Myocyte (in vitro differentiated cells): Measurements from ENCODE around the gene CCDC187. TPM values are rescaled to one million over a fixed set of nuclear protein-coding genes. Genes with fewer than 3 reads are reported as not detected.

Source experiments
- DNase-seq: peaks from one replicate; pipeline ENCODE4 v3.0.0-alpha.2; 2012; ENCODE audit warnings: low read depth
- total RNA-seq: library from RNA; depleted of rRNA; stranded (reverse); fragments of >200 nt; gene quantifications from 2 replicates; pipeline ENCODE4 v1.2.3, GENCODE V29; 2014

Gene CCDC187
- total RNA-seq, 1 donor from 2014 or later = not detected

- DNase-seq = peak; percentile 50
Measured at GRCh38 chr9:136312436-136312835, 8.5 kb upstream of the CCDC187 start.

GRCh38 chr9:136312009-136312375 lies 8.1 kb upstream of the CCDC187 start:
- no peak for DNase-seq

- no peak for DNase-seq
Measured at GRCh38 chr9:136311051-136312008, 7.4 kb upstream of the CCDC187 start.

- DNase-seq = peak; percentile 24
Measured at GRCh38 chr9:136310273-136311030, 6.6 kb upstream of the CCDC187 start.

GRCh38 chr9:136309806-136310220 lies 5.9 kb upstream of the CCDC187 start:
- no peak for DNase-seq

- no peak for DNase-seq
Measured at GRCh38 chr9:136309101-136309801, 5.4 kb upstream of the CCDC187 start.

- no peak for DNase-seq
Measured at GRCh38 chr9:136308702-136309053, 4.8 kb upstream of the CCDC187 start.

GRCh38 chr9:136308006-136308701 lies 4.3 kb upstream of the CCDC187 start:
- DNase-seq = no peak

- peak; percentile 7 for DNase-seq
Measured at GRCh38 chr9:136307215-136307750, 3.4 kb upstream of the CCDC187 start.

GRCh38 chr9:136306211-136307208 lies 2.6 kb upstream of the CCDC187 start:
- DNase-seq = peak; percentile 54

- no peak for DNase-seq
Measured at GRCh38 chr9:136305804-136306203, 1.9 kb upstream of the CCDC187 start.

GRCh38 chr9:136304981-136305380 lies 1.1 kb upstream of the CCDC187 start:
- no peak for DNase-seq

- no peak for DNase-seq
Measured at GRCh38 chr9:136304456-136304855, 562 bp upstream of the CCDC187 start.

- DNase-seq = no peak
Measured at GRCh38 chr9:136303066-136303824, 649 bp downstream of the CCDC187 start.

GRCh38 chr9:136302527-136302926 lies 1.4 kb downstream of the CCDC187 start:
- DNase-seq = no peak

- DNase-seq = no peak
Measured at GRCh38 chr9:136300866-136301265, 3.0 kb downstream of the CCDC187 start.

GRCh38 chr9:136300016-136300545 lies 3.8 kb downstream of the CCDC187 start:
- no peak for DNase-seq

GRCh38 chr9:136299541-136299940 lies 4.4 kb downstream of the CCDC187 start:
- no peak for DNase-seq

- DNase-seq = no peak
Measured at GRCh38 chr9:136299116-136299515, 4.8 kb downstream of the CCDC187 start.
